ENCODE measurements around the gene ZMAT1.
"Not testable (repeated sequence)": the region's sequence is repeated elsewhere in the genome, so short reads cannot be mapped to it uniquely, and the experiment has no call there.

Gene ZMAT1

GRCh38 chrX:101931488-101932248 lies at the start of gene ZMAT1:
ZMAT1 (minus strand) TSS chrX:101932027; CDS start chrX:101932008, 19 bp downstream.
- peak; percentile 75 for DNase-seq (ENCODE audit: low read depth)

GRCh38 chrX:101977106-101977505 lies 45.3 kb upstream of the ZMAT1 start:
- peak; percentile 53 for DNase-seq (ENCODE audit: low read depth)

DNA sequence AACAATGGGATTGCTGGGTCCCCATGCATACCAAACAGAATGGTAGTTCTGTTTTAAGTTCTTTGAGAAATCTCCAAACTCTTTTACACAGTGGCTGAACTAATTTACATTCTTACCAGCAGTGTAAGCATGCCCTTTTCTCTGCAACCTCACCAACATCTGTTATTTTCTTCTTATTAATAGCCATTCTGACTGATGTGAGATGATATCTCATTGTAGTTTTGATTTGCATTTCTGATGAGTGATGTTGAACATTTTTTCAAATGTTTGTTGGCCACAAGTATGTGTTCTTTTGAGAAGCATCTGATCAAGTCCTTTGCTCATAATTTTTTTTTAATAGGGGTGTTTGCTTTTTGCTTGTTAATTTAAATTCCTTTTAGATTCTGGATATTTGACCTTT lies 41.2 kb upstream of the ZMAT1 start:
- DNase-seq (ENCODE audit: low read depth), result no peak

- DNase-seq (ENCODE audit: low read depth), result not testable (repeated sequence)
Measured at GRCh38 chrX:101964923-101965539, 33.2 kb upstream of the ZMAT1 start.

DNA sequence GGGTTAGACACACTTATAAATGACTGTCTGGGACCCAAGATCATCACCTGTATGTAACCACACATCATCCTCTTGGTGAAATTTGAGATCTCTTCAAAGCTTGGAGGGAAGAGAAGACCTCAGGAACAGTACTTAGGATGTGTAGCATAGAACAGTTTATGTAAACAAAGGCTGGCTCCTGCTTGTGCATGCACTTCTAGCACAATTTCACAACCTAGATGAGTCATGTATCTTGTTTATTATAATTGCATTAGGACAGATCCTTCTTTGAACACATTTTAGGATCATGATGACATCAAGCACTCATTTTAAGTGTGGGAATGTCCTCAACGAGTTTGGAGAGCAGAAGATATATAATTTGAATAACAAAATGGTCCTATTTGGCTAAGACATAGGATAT lies 26.3 kb upstream of the ZMAT1 start:
- no peak for DNase-seq (ENCODE audit: low read depth)

DNA sequence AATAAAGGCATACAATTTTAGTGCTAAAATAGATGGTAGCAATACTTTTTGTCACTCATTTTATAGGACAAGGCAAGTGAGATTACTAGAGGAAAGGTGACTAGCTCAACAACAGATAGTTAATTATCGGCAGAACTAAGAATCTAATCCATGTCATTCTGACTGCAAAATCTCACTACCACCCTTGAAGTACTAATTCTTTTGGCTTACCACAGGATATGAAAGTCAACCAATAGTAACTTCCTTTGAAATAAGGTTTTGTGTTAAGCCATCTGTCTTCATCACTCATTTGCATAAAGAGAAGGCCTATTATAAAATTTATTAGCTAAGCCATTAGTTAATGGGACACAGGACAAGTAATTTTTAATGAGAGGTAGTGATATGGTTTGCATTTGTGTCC lies 25.3 kb upstream of the ZMAT1 start:
- DNase-seq (ENCODE audit: low read depth), result no peak

- DNase-seq (ENCODE audit: low read depth), result no peak
Measured at GRCh38 chrX:101956556-101956955, 24.7 kb upstream of the ZMAT1 start.

DNA sequence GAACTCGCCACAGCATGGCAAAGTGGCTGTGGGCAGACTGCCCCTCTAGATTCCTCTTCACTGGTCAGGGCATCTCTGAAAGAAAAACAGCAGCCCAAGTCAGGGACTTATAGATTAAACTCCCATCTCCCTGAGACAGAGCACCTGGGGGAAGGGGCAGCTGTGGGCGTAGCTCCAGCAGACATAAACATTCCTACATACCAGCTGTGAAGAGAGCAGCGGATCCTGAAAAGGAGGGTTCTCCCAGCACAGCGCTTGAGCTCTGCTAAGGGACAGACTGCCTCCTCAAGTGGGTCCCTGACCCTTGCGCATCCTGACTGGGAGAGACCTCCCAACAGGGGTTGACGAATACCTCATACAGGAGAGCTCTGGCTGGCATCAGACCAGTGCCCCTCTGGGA lies 18.8 kb upstream of the ZMAT1 start:
- DNase-seq (ENCODE audit: low read depth), result no peak

- no peak for DNase-seq (ENCODE audit: low read depth)
Measured at GRCh38 chrX:101932249-101932570, 383 bp upstream of the ZMAT1 start.

DNA sequence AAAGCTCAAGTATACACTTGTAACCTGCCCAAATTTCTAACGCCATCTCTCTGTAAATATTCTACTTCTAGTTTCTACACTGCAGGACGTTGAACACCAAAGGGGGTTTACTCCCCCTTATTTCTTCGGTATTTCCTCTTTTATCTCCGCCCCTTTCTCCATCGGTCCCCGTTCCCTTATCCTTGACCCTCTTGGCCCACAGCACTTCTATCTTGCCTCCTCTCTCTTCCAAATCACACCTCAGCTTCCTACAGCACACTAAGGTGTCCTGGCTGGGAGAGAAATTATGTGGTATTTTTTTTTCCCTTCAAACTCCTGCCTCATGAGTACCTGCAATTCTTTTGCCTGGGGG lies 715 bp downstream of the ZMAT1 start:
- no peak for DNase-seq (ENCODE audit: low read depth)

- DNase-seq (ENCODE audit: low read depth), result no peak
Measured at GRCh38 chrX:101925733-101926132, 6.1 kb downstream of the ZMAT1 start.

GRCh38 chrX:101918751-101919150 lies 13.1 kb downstream of the ZMAT1 start:
- no peak for DNase-seq (ENCODE audit: low read depth)

DNA sequence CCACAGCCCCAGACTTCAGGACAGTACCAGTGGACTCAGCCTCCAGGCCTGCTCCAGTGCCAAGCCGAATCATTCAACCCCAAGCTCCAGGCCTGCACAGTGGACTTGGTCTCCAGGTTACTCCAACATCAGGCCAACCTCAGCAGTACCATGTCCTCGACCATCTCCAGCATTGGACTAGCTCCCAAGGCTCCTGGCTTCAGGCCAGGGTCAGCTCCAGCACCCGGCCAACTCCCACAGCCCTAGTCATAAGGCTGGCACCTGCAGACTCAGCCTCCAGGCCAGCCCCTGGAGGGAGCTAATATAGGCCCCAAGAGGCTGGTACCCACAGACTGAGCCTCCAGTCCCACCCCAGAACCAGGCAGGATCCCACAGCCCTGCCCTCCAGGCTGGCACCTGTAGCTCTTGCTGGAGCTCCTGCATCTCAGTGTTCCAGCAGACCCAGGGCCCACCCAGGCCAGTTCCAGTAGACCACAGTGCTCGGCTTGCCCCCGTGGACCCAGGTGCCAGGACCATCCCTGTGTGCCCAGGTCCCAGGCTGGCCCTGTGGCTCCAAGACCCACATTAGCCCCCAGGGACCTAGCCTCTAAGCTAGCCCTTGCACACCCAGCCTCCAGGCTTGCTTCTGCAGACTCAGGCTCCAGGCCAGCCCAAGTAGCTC lies 25.6 kb downstream of the ZMAT1 start:
- DNase-seq (ENCODE audit: low read depth), result no peak

DNA sequence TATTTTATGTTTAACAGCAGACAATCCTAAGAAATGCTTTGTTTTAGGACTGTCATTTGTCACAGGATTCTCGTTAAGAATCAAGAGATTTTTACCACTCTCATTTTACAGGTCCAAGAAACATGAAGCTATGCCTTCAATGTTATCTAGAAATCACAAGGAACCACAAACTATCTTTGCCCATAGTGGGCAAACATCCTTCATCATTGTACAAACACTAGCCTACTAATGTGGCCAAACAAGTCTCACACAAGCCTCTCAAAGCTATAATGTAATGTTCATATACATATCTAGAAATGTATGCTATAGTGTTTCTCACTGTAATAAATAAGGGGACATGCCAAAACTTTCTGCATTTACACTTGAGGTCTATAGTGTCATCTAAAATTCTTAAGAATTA lies 26.8 kb downstream of the ZMAT1 start:
- no peak for DNase-seq (ENCODE audit: low read depth)
